K562 (cell line): ENCODE measurements around the gene GABRA5. TPM values are rescaled to one million over a fixed set of nuclear protein-coding genes. Genes with fewer than 3 reads are reported as not detected.
A peak's percentile ranks its signal among the peaks of the same experiment; 100 is the strongest.

ENCODE experiments used
- ATAC-seq: fragments of 200-7000 bp; cut with Tn5 transposase; 3 replicates; pipeline ENCODE4 v1.9.1; 2020; ENCODE audit warnings: moderate library complexity
- BruUV-seq: library from RNA; stranded (reverse); fragments of 400-500 nt; replicated peaks from 2 replicates; lab custom pipeline; 2021; lab: Mats Ljungman, UMichigan
- CTCF ChIA-PET: fragments of 300-600 bp; formaldehyde crosslinking; extraction: SDS; loops from one replicate; lab custom pipeline; 2021; ENCODE audit warnings: low intra/inter-chr PET ratio; lab: Yijun Ruan, JAX
- POLR2A ChIA-PET: fragments of 300-600, 350-650 bp; sonication (Branson Sonifier 250); formaldehyde crosslinking; extraction: SDS; loops from one replicate; lab custom pipeline; 2021; ENCODE audit warnings: antibody characterized with exemption, inconsistent platforms; lab: Yijun Ruan, JAX
- DNase-seq, 4 experiments: peaks; one replicate each; pipeline versions ENCODE4 v3.0.0 to v3.0.0-alpha.2; 2011 to 2018; ENCODE audit warnings: low spot score in 3 of 4, mixed read lengths in 3 of 4; ENCODE audit errors: extremely low read depth in 1 of 4
- FAIRE-seq: peaks from 2 replicates; lab custom pipeline; 2011; peaks lifted over from hg19 to GRCh38; lab: Jason Lieb, UNC
- H2AFZ ChIP-seq: 2 replicates; pipeline ENCODE4 v1.6.0; 2011; ENCODE audit warnings: low read depth, low read length, control low read depth, inconsistent platforms
- H3K27ac ChIP-seq: fragments of 200-600 bp; 3 replicates; pipeline ENCODE4 v1.8.0; 2011; ENCODE audit warnings: low read depth, mild to moderate bottlenecking, control low read depth, inconsistent platforms, low read length, moderate library complexity, mixed read lengths; ENCODE audit errors: extremely low read depth
- H3K27me3 ChIP-seq, 2 experiments: fragments of 300-600 bp in 1 of 2; 2 replicates in 1 of 2; 3 replicates in 1 of 2; pipeline versions ENCODE4 v1.6.0 to v1.8.0; 2011; ENCODE audit warnings: inconsistent platforms in 2 of 2, low read length in 2 of 2, mild to moderate bottlenecking in 1 of 2, mixed read lengths in 1 of 2, moderate library complexity in 1 of 2; ENCODE audit not compliant: control insufficient read depth in 2 of 2, insufficient read depth in 2 of 2
- H3K36me3 ChIP-seq: fragments of 300-600 bp; 3 replicates; pipeline ENCODE4 v1.8.0; 2011; ENCODE audit warnings: mild to moderate bottlenecking, low read length, inconsistent platforms; ENCODE audit not compliant: control insufficient read depth, insufficient read depth
- H3K4me1 ChIP-seq, 2 experiments: fragments of 200-600 bp in 1 of 2; replicated peaks in 1 of 2; 2 replicates in 1 of 2; 3 replicates in 1 of 2; pipeline versions ENCODE4 v1.5.1 to v1.8.0; 2011; ENCODE audit warnings: inconsistent platforms in 2 of 2, low read length in 2 of 2, mild to moderate bottlenecking in 1 of 2, mixed read lengths in 1 of 2, moderate library complexity in 1 of 2; ENCODE audit not compliant: control insufficient read depth in 2 of 2, insufficient read depth in 2 of 2
- H3K4me2 ChIP-seq: 2 replicates; pipeline ENCODE4 v1.6.1; 2011; ENCODE audit warnings: low read length, control low read depth, inconsistent platforms, mixed read lengths; ENCODE audit not compliant: insufficient read depth
- H3K4me3 ChIP-seq: fragments of 200-600 bp; sonication (generic), shearing (Covaris generic); 2 replicates; pipeline ENCODE4 v1.5.1; 2016; ENCODE audit warnings: control low read depth, inconsistent platforms
- H3K79me2 ChIP-seq: fragments of 200-600 bp; 3 replicates; pipeline ENCODE4 v1.8.0; 2011; ENCODE audit warnings: low read length, inconsistent platforms; ENCODE audit not compliant: control insufficient read depth, insufficient read depth
- H3K9ac ChIP-seq, 2 experiments: 2 replicates each; pipeline versions ENCODE4 v1.6.0 to v1.6.1; 2011; ENCODE audit warnings: low read depth in 2 of 2, low read length in 2 of 2, control low read depth in 1 of 2, inconsistent platforms in 1 of 2, mild to moderate bottlenecking in 1 of 2, mixed read lengths in 1 of 2; ENCODE audit not compliant: insufficient read depth in 1 of 2
- H3K9me1 ChIP-seq: one replicate; pipeline ENCODE4 v1.6.0; 2011; ENCODE audit warnings: inconsistent platforms, mild to moderate bottlenecking, low read length, moderate library complexity; ENCODE audit not compliant: control insufficient read depth, insufficient read depth
- H3K9me3 ChIP-seq: replicated peaks from 2 replicates; pipeline ENCODE4 v1.5.1; 2011; ENCODE audit warnings: low read depth, low read length, inconsistent platforms; ENCODE audit not compliant: control insufficient read depth, insufficient read depth
- H4K20me1 ChIP-seq: replicated peaks from 2 replicates; pipeline ENCODE4 v1.6.1; 2011; ENCODE audit warnings: low read length, inconsistent platforms, mixed read lengths; ENCODE audit not compliant: control insufficient read depth, insufficient read depth
- BCOR ChIP-seq: fragments of 450-650 bp; IDR thresholded peaks from 2 replicates; pipeline ENCODE4 v1.6.1; 2016
- C11orf30 ChIP-seq: fragments of 450-650 bp; IDR thresholded peaks from 2 replicates; pipeline ENCODE4 v1.6.1; 2016; ENCODE audit warnings: low read depth, mild to moderate bottlenecking
- HEY1 ChIP-seq: fragments of 250-450 bp; sonication (Bioruptor Pico); IDR thresholded peaks from 2 replicates; pipeline ENCODE4 v1.5.0; 2020; ENCODE audit warnings: mild to moderate bottlenecking, moderate library complexity, borderline replicate concordance
- RAD51 ChIP-seq: fragments of 450-650 bp; IDR thresholded peaks from 2 replicates; pipeline ENCODE4 v1.7.1; 2016; ENCODE audit warnings: low read depth, mild to moderate bottlenecking, borderline replicate concordance
- RBM22 ChIP-seq: fragments of 200-400 bp; formaldehyde crosslinking; IDR thresholded peaks from 2 replicates; pipeline ENCODE4 v1.6.1; 2018; ENCODE audit warnings: low read length, low read depth; ENCODE audit not compliant: poor library complexity, severe bottlenecking
- SETDB1 ChIP-seq: IDR thresholded peaks from one replicate; pipeline ENCODE4 v1.6.1; 2012; ENCODE audit warnings: low read length, control low read depth, inconsistent platforms
- SUPT5H ChIP-seq: fragments of 450-650 bp; IDR thresholded peaks from 2 replicates; pipeline ENCODE4 v1.6.1; 2016
- ZBTB1 ChIP-seq: sonication (generic); formaldehyde crosslinking; IDR thresholded peaks from 2 replicates; pipeline ENCODE4 v1.8.1; 2023; ENCODE audit warnings: missing genetic modification reagents, low read depth, mild to moderate bottlenecking, borderline replicate concordance
- ZC3H8 ChIP-seq: fragments of 450-650 bp; IDR thresholded peaks from 2 replicates; pipeline ENCODE4 v1.6.1; 2017
- ZNF174 ChIP-seq: fragments of 250-450 bp; sonication (Bioruptor Pico); IDR thresholded peaks from 2 replicates; pipeline ENCODE4 v1.4.0; 2020; ENCODE audit warnings: mild to moderate bottlenecking
- ZNF311 ChIP-seq: fragments of 250-450 bp; sonication (Bioruptor Pico); IDR thresholded peaks from 2 replicates; pipeline ENCODE4 v1.4.0; 2020; ENCODE audit warnings: mild to moderate bottlenecking, moderate library complexity
- ZNF316 ChIP-seq: fragments of 450-650 bp; IDR thresholded peaks from 2 replicates; pipeline ENCODE4 v1.6.1; 2016
- WGBS: fragments of 100-300 bp; shearing (Covaris generic); methylation state at CpG from one replicate; pipeline ENCODE4 v1.1.6; 2016; ENCODE audit warnings: low coverage, mixed read lengths; ENCODE audit not compliant: insufficient coverage; ENCODE audit errors: missing lambda C conversion rate; 5-methylcytosine and 5-hydroxymethylcytosine counted together
- in situ Hi-C: fragments of 300-500 bp; cut with MboI; formaldehyde crosslinking; loops from 4 replicates; pipeline ENCODE4 v1.15.0; 2018; ENCODE audit warnings: inconsistent platforms, mixed read lengths
- intact Hi-C: fragments of 100-400 bp; cut with micrococcal nuclease; formaldehyde crosslinking; loops from 2 replicates; pipeline ENCODE4 v1.14.2; 2022
- polyA plus RNA-seq, 8 experiments: library from polyadenylated mRNA; depleted of rRNA in 4 of 8; stranded (reverse) in 5 of 8; unstranded in 3 of 8; fragments of >200 nt; fragmentation: Nextera tagmentation in 2 of 8; fragmentation: Illumina TruSeq in 1 of 8; extraction: Ambion mirVana in 2 of 8; extraction: Trizol in 1 of 8; gene quantifications; 2 replicates each; pipeline versions ENCODE4 v1.2.1 to v1.2.3, GENCODE V29; 2011 to 2014; ENCODE audit warnings: inconsistent platforms in 1 of 8, missing spikeins in 1 of 8
- total RNA-seq, 7 experiments: library from RNA; depleted of rRNA in 6 of 7; stranded (reverse); fragments of >200 nt in 6 of 7; fragmentation: Illumina TruSeq in 2 of 7; extraction: Trizol in 2 of 7; gene quantifications; 2 replicates each; pipeline versions ENCODE4 v1.2.1 to v1.2.3, GENCODE V29; 2011 to 2021; ENCODE audit warnings: low replicate concordance in 1 of 7

GABRA5 gene
- total and polyA plus RNA-seq, 9 of the 15 experiments (the other 6 are each of a cell fraction or from before 2014, with no cell fraction given) = not detected

GRCh38 chr15:26921433-26921832 lies 54.6 kb downstream of the GABRA5 start:
- ATAC-seq (no peak), FAIRE-seq (no peak), DNase-seq (no peak)
- no peak overlapping the region for H2AFZ ChIP-seq
- H3K27ac ChIP-seq = no peak overlapping the region
- no peaks in the 10 kb centered on the region for H3K27me3 ChIP-seq
- no peaks in the 10 kb centered on the region for H3K9me1 ChIP-seq
- TF ChIP-seq SUPT5H (no peak), C11orf30 (peak; percentile 37; the same call in 1 of the 2 replicates), ZNF316 (peak; percentile 75)
- no peak overlapping the region for H3K4me2 ChIP-seq
- H3K9ac ChIP-seq = no peak overlapping the region
- ChIA-PET CTCF (no interaction called here), POLR2A (no interaction called here)
- H3K4me1 ChIP-seq = no peaks in the 10 kb centered on the region
- in situ Hi-C loops (no loop called here), intact Hi-C loops (no loop called here)
- H3K9me3 ChIP-seq = no peaks in the 10 kb centered on the region
- H3K79me2 ChIP-seq = no peaks in the 10 kb centered on the region
- H3K4me3 ChIP-seq = no peak overlapping the region
- H4K20me1 ChIP-seq = no peaks in the 10 kb centered on the region
- WGBS = 0% methylated on average over 1 of the region's 1 CpG
- BruUV-seq = no TSS peak
- H3K36me3 ChIP-seq = no peaks in the 10 kb centered on the region

GRCh38 chr15:26926081-26926480 lies 59.2 kb downstream of the GABRA5 start:
- Histone ChIP-seq H3K9me1 (no peaks in the 10 kb centered on the region), H4K20me1 (no peaks in the 10 kb centered on the region), H3K4me2 (no peak overlapping the region), H3K9me3 (no peaks in the 10 kb centered on the region), H3K4me3 (no peak overlapping the region), H3K27ac (no peak overlapping the region), H3K27me3 (no peaks in the 10 kb centered on the region), H3K9ac (no peak overlapping the region), H2AFZ (no peak overlapping the region), H3K4me1 (no peaks in the 10 kb centered on the region), H3K79me2 (no peaks in the 10 kb centered on the region), H3K36me3 (no peaks in the 10 kb centered on the region)
- intact Hi-C loops (no loop called here), in situ Hi-C loops (no loop called here)
- no TSS peak for BruUV-seq
- WGBS = 7% methylated on average over 2 of the region's 2 CpGs
- ATAC-seq (no peak), DNase-seq (no peak), FAIRE-seq (no peak)
- TF ChIP-seq ZNF311 (CRISPR knock-in tag) = no peak
- no peak for TF ChIP-seq ZBTB1
- no peak for TF ChIP-seq ZC3H8
- no peak for TF ChIP-seq SETDB1
- TF ChIP-seq BCOR = no peak
- no peak for TF ChIP-seq HEY1 (CRISPR knock-in tag)
- TF ChIP-seq RBM22 = no peak
- TF ChIP-seq ZNF174 (CRISPR knock-in tag) = no peak
- no peak for TF ChIP-seq RAD51
- CTCF ChIA-PET = no interaction called here
- POLR2A ChIA-PET = no interaction called here
